ENCODE data around the gene CCNJL.
"Not testable (repeated sequence)": the region's sequence is repeated elsewhere in the genome, so short reads cannot be mapped to it uniquely, and the experiment has no call there.

The CCNJL gene

DNA sequence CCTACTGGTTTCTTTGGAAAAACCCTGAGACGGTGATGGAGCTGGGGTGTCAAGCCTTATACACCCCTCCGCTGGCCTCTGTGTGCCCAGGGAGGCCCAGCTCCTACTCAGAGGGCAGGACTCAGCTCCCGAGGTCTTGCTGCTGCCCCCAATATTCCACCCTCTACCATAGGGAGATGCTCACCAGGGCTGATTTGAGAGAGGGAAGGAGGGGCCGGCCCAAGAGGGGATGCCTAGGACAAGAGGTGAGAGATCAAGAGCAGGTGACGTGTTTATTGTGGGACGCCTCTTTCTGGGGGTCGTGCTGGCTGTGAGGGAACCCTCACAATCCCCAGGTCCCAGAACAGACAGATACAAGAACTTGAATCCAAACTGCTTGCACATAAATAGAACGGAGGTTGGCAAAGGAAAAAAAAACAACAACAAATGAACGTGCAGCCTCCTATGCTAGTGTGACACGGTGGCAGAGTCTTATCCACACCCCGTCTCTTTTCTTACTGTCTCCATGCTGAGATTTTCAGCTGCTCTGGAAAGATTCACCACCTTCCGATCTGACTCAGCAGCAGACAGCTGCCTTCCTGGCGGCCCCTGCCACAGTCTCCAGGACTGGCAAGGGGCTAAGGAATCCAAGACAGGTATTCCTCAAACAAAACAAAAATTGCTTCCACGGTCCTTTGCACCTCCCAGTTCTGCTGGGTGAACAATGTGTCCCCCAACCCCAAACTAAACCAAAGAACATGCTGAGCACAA, 60.8 kb downstream of the CCNJL start:
- TF ChIP-seq, protein P1, sequence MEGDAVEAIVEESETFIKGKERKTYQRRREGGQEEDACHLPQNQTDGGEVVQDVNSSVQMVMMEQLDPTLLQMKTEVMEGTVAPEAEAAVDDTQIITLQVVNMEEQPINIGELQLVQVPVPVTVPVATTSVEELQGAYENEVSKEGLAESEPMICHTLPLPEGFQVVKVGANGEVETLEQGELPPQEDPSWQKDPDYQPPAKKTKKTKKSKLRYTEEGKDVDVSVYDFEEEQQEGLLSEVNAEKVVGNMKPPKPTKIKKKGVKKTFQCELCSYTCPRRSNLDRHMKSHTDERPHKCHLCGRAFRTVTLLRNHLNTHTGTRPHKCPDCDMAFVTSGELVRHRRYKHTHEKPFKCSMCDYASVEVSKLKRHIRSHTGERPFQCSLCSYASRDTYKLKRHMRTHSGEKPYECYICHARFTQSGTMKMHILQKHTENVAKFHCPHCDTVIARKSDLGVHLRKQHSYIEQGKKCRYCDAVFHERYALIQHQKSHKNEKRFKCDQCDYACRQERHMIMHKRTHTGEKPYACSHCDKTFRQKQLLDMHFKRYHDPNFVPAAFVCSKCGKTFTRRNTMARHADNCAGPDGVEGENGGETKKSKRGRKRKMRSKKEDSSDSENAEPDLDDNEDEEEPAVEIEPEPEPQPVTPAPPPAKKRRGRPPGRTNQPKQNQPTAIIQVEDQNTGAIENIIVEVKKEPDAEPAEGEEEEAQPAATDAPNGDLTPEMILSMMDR (IDR thresholded peaks at IDR 0.05; ENCODE audit: low read depth, low read length), result no peak
- no peak for DNase-seq (ENCODE audit: low read depth in 2 of 2)
- H3K4me3 ChIP-seq (replicated peaks in 1 of 2; ENCODE audit: low read depth in 2 of 2, low read length in 2 of 2), result no peak overlapping the region

DNA sequence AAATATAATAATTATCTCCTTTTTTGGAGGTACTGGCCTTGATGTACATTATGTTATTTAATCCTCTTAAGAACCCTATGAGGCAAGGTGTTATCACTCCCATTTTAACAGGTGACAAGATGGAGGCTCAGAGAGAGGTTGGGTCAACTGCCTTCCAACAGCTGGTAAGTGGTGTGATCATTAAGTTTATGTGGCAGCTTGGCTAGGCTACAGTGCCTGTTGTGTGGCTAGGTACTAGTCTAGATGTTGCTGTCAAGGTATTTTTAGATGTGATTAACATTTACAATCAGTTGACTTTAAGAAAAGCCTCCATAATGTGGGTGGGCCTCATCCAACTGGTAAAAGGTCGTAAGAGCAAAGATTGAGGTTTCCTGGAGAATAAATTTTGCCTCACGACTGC, 61.5 kb downstream of the CCNJL start:
- DNase-seq (ENCODE audit: low read depth in 2 of 2), result no peak
- no peak overlapping the region for H3K4me3 ChIP-seq (replicated peaks in 1 of 2; ENCODE audit: low read depth in 2 of 2, low read length in 2 of 2)
- TF ChIP-seq, protein P1 (IDR thresholded peaks at IDR 0.05; ENCODE audit: low read depth, low read length), result no peak

DNA sequence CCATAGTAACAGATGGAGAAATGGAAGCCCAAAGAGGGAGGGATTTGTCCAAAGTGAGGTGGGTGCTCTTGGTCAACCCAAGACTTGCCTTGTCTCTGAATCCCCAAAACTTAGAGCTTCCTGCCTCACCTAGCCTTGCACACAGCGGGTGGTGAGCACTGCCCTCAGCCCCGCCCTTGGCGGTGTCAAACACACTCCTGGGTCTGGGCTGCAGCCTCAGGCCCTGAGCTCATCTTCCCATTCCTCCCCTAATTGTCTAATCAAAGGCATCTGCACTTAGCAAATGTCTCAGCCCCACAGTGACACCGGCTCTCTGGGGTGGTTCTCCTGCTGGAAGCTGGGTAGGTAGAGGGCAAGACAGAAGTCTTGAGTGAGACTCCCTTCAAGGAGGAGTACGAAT, 62.1 kb downstream of the CCNJL start:
- no peak for DNase-seq (ENCODE audit: low read depth in 2 of 2)
- H3K4me3 ChIP-seq (replicated peaks in 1 of 2; ENCODE audit: low read depth in 2 of 2, low read length in 2 of 2), result no peak overlapping the region
- TF ChIP-seq, protein P1 (IDR thresholded peaks at IDR 0.05; ENCODE audit: low read depth, low read length), result no peak

DNA sequence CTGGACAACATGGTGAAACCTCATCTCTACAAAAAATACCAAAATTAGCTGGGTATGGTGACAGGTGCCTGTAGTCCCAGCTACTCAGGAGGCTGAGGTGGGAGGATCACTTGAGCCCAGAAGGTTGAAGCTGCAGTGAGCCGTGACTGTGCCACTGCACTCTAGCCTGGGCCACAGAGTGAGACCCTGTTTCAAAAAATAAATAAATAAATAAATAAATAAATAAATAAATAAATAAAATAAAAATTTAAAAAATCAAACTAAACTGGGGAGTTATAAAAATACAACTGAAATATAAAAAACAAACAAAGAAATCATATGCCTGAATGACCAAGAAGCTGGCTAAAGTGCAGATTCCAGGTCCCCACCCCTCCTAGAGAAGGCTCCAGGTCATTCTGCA, 62.8 kb downstream of the CCNJL start:
- DNase-seq (ENCODE audit: low read depth in 2 of 2); H3K4me3 ChIP-seq (replicated peaks in 1 of 2; ENCODE audit: low read depth in 2 of 2, low read length in 2 of 2): not testable (repeated sequence)

DNA sequence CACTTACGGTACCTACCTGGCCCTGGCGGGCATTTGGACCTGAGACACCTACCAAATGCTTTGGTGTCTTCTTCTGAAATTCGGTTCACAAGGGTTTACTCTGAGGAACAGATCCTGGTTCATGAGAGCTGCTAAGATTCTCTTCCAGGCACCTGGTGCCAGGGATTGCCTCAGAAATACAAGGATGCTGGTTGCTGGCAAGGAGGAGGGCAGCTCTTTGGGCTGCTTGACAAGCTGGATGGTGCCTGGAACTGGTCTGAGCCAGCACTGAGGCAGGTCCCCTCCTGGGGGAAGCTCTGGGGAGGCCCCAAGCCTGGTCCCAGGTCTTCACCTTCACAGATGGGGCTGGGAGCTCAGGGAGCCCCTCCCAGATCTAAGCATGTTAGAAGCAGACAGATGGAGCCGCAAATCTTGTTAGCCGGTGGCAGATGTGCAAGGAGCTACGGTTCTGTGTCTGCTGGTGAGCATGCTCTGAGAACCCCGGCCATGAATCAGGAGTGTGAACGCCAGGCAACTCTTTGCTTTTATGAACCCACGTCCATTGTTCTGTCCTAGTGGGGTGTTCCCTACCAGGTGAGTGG, 66.8 kb downstream of the CCNJL start:
- no peak for DNase-seq (ENCODE audit: low read depth in 2 of 2)
- TF ChIP-seq, protein P1 (IDR thresholded peaks at IDR 0.05; ENCODE audit: low read depth, low read length), result no peak
- H3K4me3 ChIP-seq (replicated peaks in 1 of 2; ENCODE audit: low read depth in 2 of 2, low read length in 2 of 2), result no peak overlapping the region

DNA sequence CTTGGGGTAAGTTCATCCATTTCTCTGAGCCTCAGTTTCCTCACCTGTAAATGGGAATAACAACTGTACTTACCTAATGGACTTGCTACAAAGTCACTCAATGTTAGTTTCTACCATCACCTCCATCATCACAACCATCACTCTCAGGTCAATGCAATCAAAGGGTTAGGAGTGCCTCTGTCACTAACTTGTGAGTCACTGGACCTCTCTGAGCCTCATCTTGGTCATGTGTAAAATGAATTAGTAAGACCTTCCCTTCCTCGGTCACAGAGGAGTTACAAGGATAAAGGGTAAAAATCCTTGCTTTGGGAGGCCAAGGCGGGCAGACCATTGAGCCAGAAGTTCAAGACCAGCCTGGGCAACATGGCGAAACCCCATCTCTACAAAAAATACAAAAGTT, 70.2 kb downstream of the CCNJL start:
- TF ChIP-seq, protein P1 (IDR thresholded peaks at IDR 0.05; ENCODE audit: low read depth, low read length), result no peak
- no peak for DNase-seq (ENCODE audit: low read depth in 2 of 2)
- H3K4me3 ChIP-seq (replicated peaks in 1 of 2; ENCODE audit: low read depth in 2 of 2, low read length in 2 of 2), result no peak overlapping the region

DNA sequence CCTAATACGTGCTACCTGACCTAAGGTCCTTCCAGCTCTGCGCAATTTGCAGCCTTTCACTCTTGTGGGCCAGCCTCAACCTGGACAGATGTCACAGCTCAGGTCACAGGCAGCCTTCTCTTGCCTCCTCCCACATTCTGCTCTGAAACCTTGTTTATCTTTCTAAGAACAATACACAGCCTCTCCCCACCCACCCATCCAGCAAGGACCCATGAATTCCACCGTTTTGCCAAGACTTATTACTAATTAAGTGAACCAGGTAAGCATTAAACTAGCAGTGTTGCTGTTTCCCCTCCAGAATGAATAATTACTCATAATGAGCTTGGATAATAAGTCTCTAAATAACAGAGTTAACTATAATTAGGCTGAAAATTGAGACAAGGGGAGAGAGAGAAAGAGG, 72.0 kb downstream of the CCNJL start:
- no peak for DNase-seq (ENCODE audit: low read depth in 2 of 2)
- no peak overlapping the region for H3K4me3 ChIP-seq (replicated peaks in 1 of 2; ENCODE audit: low read depth in 2 of 2, low read length in 2 of 2)
- TF ChIP-seq, protein P1 (IDR thresholded peaks at IDR 0.05; ENCODE audit: low read depth, low read length), result no peak
